Nephron (organoid): Measurements from ENCODE around the gene SPSB4.

Experiments used
- H3K27ac Mint-ChIP-seq, 3 experiments: 2 replicates each; pipeline ENCODE4 v1.8.0; 2020; ENCODE audit warnings: mixed read lengths in 3 of 3, mild to moderate bottlenecking in 2 of 3, moderate library complexity in 1 of 3
- H3K27me3 Mint-ChIP-seq: 2 replicates; pipeline ENCODE4 v1.8.0; 2021; ENCODE audit warnings: low read depth, mild to moderate bottlenecking, moderate library complexity, mixed read lengths
- H3K36me3 Mint-ChIP-seq: 2 replicates; pipeline ENCODE4 v1.8.0; 2020; ENCODE audit warnings: low read depth, mixed read lengths
- H3K4me1 Mint-ChIP-seq: 2 replicates; pipeline ENCODE4 v1.8.0; 2020; ENCODE audit warnings: mixed read lengths
- H3K4me3 Mint-ChIP-seq, 3 experiments: 2 replicates each; pipeline ENCODE4 v1.8.0; 2020; ENCODE audit warnings: mild to moderate bottlenecking in 3 of 3, mixed read lengths in 3 of 3, moderate library complexity in 2 of 3
- H3K9me3 Mint-ChIP-seq: 2 replicates; pipeline ENCODE4 v1.8.0; 2020; ENCODE audit warnings: mixed read lengths
- CTCF ChIP-seq, 3 experiments: fragments of 200-600 bp; sonication (generic); IDR thresholded peaks; one replicate each; pipeline ENCODE4 v1.5.0; 2021; ENCODE audit warnings: antibody characterized with exemption in 3 of 3; ENCODE audit not compliant: unreplicated experiment in 3 of 3

SPSB4 gene

GRCh38 chr3:141076036-141076773 lies 25.1 kb downstream of the SPSB4 start:
- Mint-ChIP-seq H3K36me3 (no peaks in the 10 kb centered on the region), H3K4me1 (peaks cover 81% of the 10 kb centered on the region), H3K4me3 (peak overlapping the region; percentile 59 to 71 (median 65)), H3K9me3 (no peaks in the 10 kb centered on the region), H3K27me3 (no peaks in the 10 kb centered on the region), H3K27ac (peak overlapping the region; percentile 97 to 98 (median 97))
- no peak for TF ChIP-seq CTCF (IDR thresholded peaks at IDR 0.05; ENCODE audit: unreplicated experiment in 3 of 3)

- TF ChIP-seq CTCF (IDR thresholded peaks at IDR 0.05; ENCODE audit: unreplicated experiment in 3 of 3), result no peak
- peaks cover 86% of the 10 kb centered on the region for H3K4me1 Mint-ChIP-seq
- H3K4me3 Mint-ChIP-seq, result peak overlapping the region; percentile 59 to 71 (median 65)
- no peaks in the 10 kb centered on the region for H3K27me3 Mint-ChIP-seq
- peak overlapping the region; percentile 97 to 98 (median 97) for H3K27ac Mint-ChIP-seq
- no peaks in the 10 kb centered on the region for H3K9me3 Mint-ChIP-seq
- H3K36me3 Mint-ChIP-seq, result no peaks in the 10 kb centered on the region
Observed at GRCh38 chr3:141076797-141077571, 25.8 kb downstream of the SPSB4 start.

- no peaks in the 10 kb centered on the region for H3K36me3 Mint-ChIP-seq
Observed at GRCh38 chr3:141077631-141078030, 26.5 kb downstream of the SPSB4 start.

GRCh38 chr3:141078200-141078599 lies 27.1 kb downstream of the SPSB4 start:
- Mint-ChIP-seq H3K4me1 (peaks cover 87% of the 10 kb centered on the region), H3K4me3 (peak overlapping the region; percentile 25 to 45 (median 43)), H3K27ac (peak overlapping the region; percentile 97 to 98 (median 97)), H3K27me3 (no peaks in the 10 kb centered on the region), H3K9me3 (no peaks in the 10 kb centered on the region), H3K36me3 (no peaks in the 10 kb centered on the region)
- no peak for TF ChIP-seq CTCF (IDR thresholded peaks at IDR 0.05; ENCODE audit: unreplicated experiment in 3 of 3)

More at GRCh38 chr3:141077631-141078030, 26.5 kb downstream of the SPSB4 start:
- Mint-ChIP-seq H3K27ac (peak overlapping the region; percentile 97 to 98 (median 97)), H3K4me1 (peaks cover 86% of the 10 kb centered on the region), H3K4me3 (peak overlapping the region; percentile 59 to 71 (median 65)), H3K9me3 (no peaks in the 10 kb centered on the region), H3K27me3 (no peaks in the 10 kb centered on the region)
- TF ChIP-seq CTCF (IDR thresholded peaks at IDR 0.05; ENCODE audit: unreplicated experiment in 3 of 3), result no peak

- H3K4me3 Mint-ChIP-seq, result no peak overlapping the region
- H3K36me3 Mint-ChIP-seq, result no peaks in the 10 kb centered on the region
- peaks cover 92% of the 10 kb centered on the region for H3K4me1 Mint-ChIP-seq
- no peak for TF ChIP-seq CTCF (IDR thresholded peaks at IDR 0.05; ENCODE audit: unreplicated experiment in 3 of 3)
- peak overlapping the region; percentile 42 to 93 (median 89) for H3K27ac Mint-ChIP-seq
- no peaks in the 10 kb centered on the region for H3K9me3 Mint-ChIP-seq
- no peaks in the 10 kb centered on the region for H3K27me3 Mint-ChIP-seq
Observed at GRCh38 chr3:141080431-141080830, 29.3 kb downstream of the SPSB4 start.
